HepG2 (cell line): Measurements from ENCODE around the gene SESN3. TPM values are rescaled to one million over a fixed set of nuclear protein-coding genes. Genes with fewer than 3 reads are reported as not detected.
"Not testable (repeated sequence)": the region's sequence is repeated elsewhere in the genome, so short reads cannot be mapped to it uniquely, and the experiment has no call there.

Experiments
- ATAC-seq: fragments of 200-7000 bp; cut with Tn5 transposase; 3 replicates; pipeline ENCODE4 v1.9.1; 2020; ENCODE audit warnings: mild to moderate bottlenecking, moderate library complexity
- BruUV-seq: library from RNA; stranded (reverse); fragments of 400-500 nt; replicated peaks from 2 replicates; lab custom pipeline; 2021; lab: Mats Ljungman, UMichigan
- CTCF ChIA-PET: fragments of 300-600 bp; formaldehyde crosslinking; extraction: SDS; loops from one replicate; lab custom pipeline; 2021; ENCODE audit warnings: low total read pairs, inconsistent platforms, low intra/inter-chr PET ratio; lab: Yijun Ruan, JAX
- POLR2A ChIA-PET: fragments of 350-600 bp; sonication (Branson Sonifier 250); formaldehyde crosslinking; loops from one replicate; lab custom pipeline; 2020; ENCODE audit warnings: antibody characterized with exemption, inconsistent platforms; lab: Yijun Ruan, JAX
- DNase-seq: peaks from one replicate; pipeline ENCODE4 v3.0.0-alpha.2; 2015; ENCODE audit warnings: low spot score
- FAIRE-seq: peaks from 3 replicates; lab custom pipeline; 2011; peaks lifted over from hg19 to GRCh38; lab: Jason Lieb, UNC
- H2AFZ ChIP-seq: one replicate; pipeline ENCODE4 v1.6.1; 2011; ENCODE audit warnings: low read length, inconsistent platforms
- H3K27ac ChIP-seq: fragments of 300-600 bp; 3 replicates; pipeline ENCODE4 v1.8.0; 2011; ENCODE audit warnings: mixed run types, mild to moderate bottlenecking, mixed read lengths, low read length, inconsistent platforms; ENCODE audit not compliant: insufficient read depth; ENCODE audit errors: extremely low read length
- H3K27me3 ChIP-seq, 2 experiments: fragments of 200-600 bp in 1 of 2; 2 replicates in 1 of 2; 3 replicates in 1 of 2; pipeline versions ENCODE4 v1.6.0 to v1.8.0; 2011; ENCODE audit warnings: low read length in 2 of 2, mild to moderate bottlenecking in 2 of 2, moderate library complexity in 2 of 2, inconsistent platforms in 1 of 2; ENCODE audit not compliant: insufficient read depth in 2 of 2, control insufficient read depth in 1 of 2
- H3K36me3 ChIP-seq, 2 experiments: fragments of 200-600 bp in 1 of 2; replicated peaks in 1 of 2; 2 replicates in 1 of 2; 3 replicates in 1 of 2; pipeline versions ENCODE4 v1.5.1 to v1.8.0; 2011; ENCODE audit warnings: low read length in 2 of 2, inconsistent platforms in 1 of 2; ENCODE audit not compliant: insufficient read depth in 2 of 2, control insufficient read depth in 1 of 2
- H3K4me1 ChIP-seq: 2 replicates; pipeline ENCODE4 v1.5.1; 2012; ENCODE audit warnings: low read length, inconsistent platforms; ENCODE audit not compliant: insufficient read depth
- H3K4me2 ChIP-seq: 2 replicates; pipeline ENCODE4 v1.6.0; 2011; ENCODE audit warnings: low read depth, low read length, inconsistent platforms
- H3K4me3 ChIP-seq, 3 experiments: fragments of 200-600 bp in 1 of 3; sonication (generic), shearing (Covaris generic) in 1 of 3; replicated peaks in 1 of 3; 2 replicates each; pipeline ENCODE4 v1.5.1; 2011 to 2016; ENCODE audit warnings: low read length in 3 of 3, inconsistent platforms in 2 of 3, low read depth in 2 of 3, mild to moderate bottlenecking in 2 of 3, control low read depth in 1 of 3, mixed read lengths in 1 of 3; ENCODE audit not compliant: insufficient read depth in 1 of 3
- H3K79me2 ChIP-seq: one replicate; pipeline ENCODE4 v1.6.1; 2011; ENCODE audit warnings: low read length, inconsistent platforms; ENCODE audit not compliant: insufficient read depth
- H3K9ac ChIP-seq: 2 replicates; pipeline ENCODE4 v1.6.0; 2011; ENCODE audit warnings: mild to moderate bottlenecking, low read depth, low read length, inconsistent platforms; ENCODE audit not compliant: insufficient read depth
- H3K9me3 ChIP-seq: 2 replicates; pipeline ENCODE4 v1.5.1; 2012; ENCODE audit warnings: mild to moderate bottlenecking, low read length
- H4K20me1 ChIP-seq: 2 replicates; pipeline ENCODE4 v1.6.0; 2011; ENCODE audit warnings: inconsistent platforms, mild to moderate bottlenecking, low read length, moderate library complexity; ENCODE audit not compliant: insufficient read depth
- FOXK1 ChIP-seq: sonication (generic); formaldehyde crosslinking; IDR thresholded peaks from 2 replicates; pipeline ENCODE4 v1.4.0; 2020; ENCODE audit warnings: low read depth, missing genetic modification reagents, borderline replicate concordance
- ZNF780A ChIP-seq: sonication (generic); formaldehyde crosslinking; IDR thresholded peaks from 2 replicates; pipeline ENCODE4 v1.8.0; 2022; ENCODE audit warnings: mild to moderate bottlenecking, missing genetic modification reagents, moderate library complexity
- WGBS: methylation state at CpG from one replicate; pipeline ENCODE4 v1.1.6; 2017; ENCODE audit warnings: low lambda C conversion rate; 5-methylcytosine and 5-hydroxymethylcytosine counted together
- in situ Hi-C: cut with HindIII; loops from 2 replicates; pipeline ENCODE4 v1.10.0; 2017; ENCODE audit warnings: low pct_unique_long_range_greater_than_20kb; ENCODE audit not compliant: extremely low pct_ligation_motif_present
- intact Hi-C: fragments of 100-400 bp; cut with micrococcal nuclease; formaldehyde crosslinking; loops from one replicate; pipeline ENCODE4 v1.10.0; 2022; ENCODE audit not compliant: unreplicated experiment
- polyA plus RNA-seq, 8 experiments: library from polyadenylated mRNA; depleted of rRNA in 3 of 8; stranded (reverse) in 7 of 8; unstranded in 1 of 8; fragments of >200 nt; fragmentation: Illumina TruSeq in 4 of 8; extraction: Trizol in 4 of 8; gene quantifications; 2 replicates each; pipeline versions ENCODE4 v1.2.1 to v1.2.3, GENCODE V29; 2011 to 2016; ENCODE audit warnings: low read depth in 4 of 8, missing spikeins in 1 of 8, mixed read lengths in 1 of 8; ENCODE audit not compliant: insufficient read depth in 1 of 8
- total RNA-seq, 5 experiments: library from RNA; depleted of rRNA; stranded (reverse); fragments of >200 nt; fragmentation: Illumina TruSeq; extraction: Trizol; gene quantifications; 2 replicates each; pipeline ENCODE4 v1.2.3, GENCODE V29; 2016; ENCODE audit warnings: low read depth in 1 of 5
- TF ChIP-seq, protein P1 (sequence below): sonication (generic); formaldehyde crosslinking; IDR thresholded peaks from 2 replicates; pipeline ENCODE4 v1.9.0; 2021; ENCODE audit warnings: missing genetic modification reagents, borderline replicate concordance

SESN3 gene
- total and polyA plus RNA-seq, 2 of the 13 experiments (the other 11 are each of a cell fraction or from before 2014, with no cell fraction given) = 0.53 to 0.86 TPM

DNA sequence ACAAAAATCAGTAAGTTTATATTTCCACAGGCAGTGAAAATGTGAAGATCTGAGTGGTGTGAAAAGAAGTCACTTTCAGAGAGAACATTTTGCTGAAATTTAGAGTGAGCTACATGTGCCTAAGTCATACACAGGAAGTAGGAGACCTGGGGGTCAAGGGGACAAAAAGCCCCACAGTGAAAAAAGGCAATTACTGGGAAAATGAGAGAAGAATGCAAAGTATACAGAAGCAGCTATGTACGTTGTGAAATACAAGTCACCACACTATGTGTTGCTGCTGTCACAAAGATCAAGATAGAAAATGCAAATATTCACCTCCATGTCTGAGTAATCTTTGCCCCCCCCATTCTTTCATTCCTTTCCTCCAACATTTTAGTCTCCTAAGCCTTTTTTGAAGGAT, 21.6 kb upstream of the SESN3 start:
- H3K4me2 ChIP-seq = no peak overlapping the region
- no peak overlapping the region for H3K27ac ChIP-seq
- POLR2A ChIA-PET = no interaction called here
- H3K4me3 ChIP-seq = no peak overlapping the region
- no peak overlapping the region for H2AFZ ChIP-seq
- CTCF ChIA-PET = no interaction called here
- no peak for TF ChIP-seq FOXK1 (CRISPR knock-in tag)
- TF ChIP-seq ZNF780A = no peak
- TF ChIP-seq, protein P1, sequence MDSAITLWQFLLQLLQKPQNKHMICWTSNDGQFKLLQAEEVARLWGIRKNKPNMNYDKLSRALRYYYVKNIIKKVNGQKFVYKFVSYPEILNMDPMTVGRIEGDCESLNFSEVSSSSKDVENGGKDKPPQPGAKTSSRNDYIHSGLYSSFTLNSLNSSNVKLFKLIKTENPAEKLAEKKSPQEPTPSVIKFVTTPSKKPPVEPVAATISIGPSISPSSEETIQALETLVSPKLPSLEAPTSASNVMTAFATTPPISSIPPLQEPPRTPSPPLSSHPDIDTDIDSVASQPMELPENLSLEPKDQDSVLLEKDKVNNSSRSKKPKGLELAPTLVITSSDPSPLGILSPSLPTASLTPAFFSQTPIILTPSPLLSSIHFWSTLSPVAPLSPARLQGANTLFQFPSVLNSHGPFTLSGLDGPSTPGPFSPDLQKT (CRISPR knock-in tag) = no peak
- no peaks in the 10 kb centered on the region for H4K20me1 ChIP-seq
- DNase-seq (no peak), ATAC-seq (no peak), FAIRE-seq (no peak)
- no TSS peak for BruUV-seq
- no peaks in the 10 kb centered on the region for H3K9me3 ChIP-seq
- intact Hi-C loops (no loop called here), in situ Hi-C loops (no loop called here)
- 0 out of 2 replicates have a peak, but pooled peaks cover 8% of the 10 kb centered on the region for H3K4me1 ChIP-seq
- H3K36me3 ChIP-seq = no peaks in the 10 kb centered on the region
- 0% methylated on average over 1 of the region's 1 CpG for WGBS
- H3K27me3 ChIP-seq = peaks cover 0 to 9% of the 10 kb centered on the region in 2 experiments; a peak in 1 of 5 replicates
- H3K9ac ChIP-seq = no peak overlapping the region
- H3K79me2 ChIP-seq = no peaks in the 10 kb centered on the region

DNA sequence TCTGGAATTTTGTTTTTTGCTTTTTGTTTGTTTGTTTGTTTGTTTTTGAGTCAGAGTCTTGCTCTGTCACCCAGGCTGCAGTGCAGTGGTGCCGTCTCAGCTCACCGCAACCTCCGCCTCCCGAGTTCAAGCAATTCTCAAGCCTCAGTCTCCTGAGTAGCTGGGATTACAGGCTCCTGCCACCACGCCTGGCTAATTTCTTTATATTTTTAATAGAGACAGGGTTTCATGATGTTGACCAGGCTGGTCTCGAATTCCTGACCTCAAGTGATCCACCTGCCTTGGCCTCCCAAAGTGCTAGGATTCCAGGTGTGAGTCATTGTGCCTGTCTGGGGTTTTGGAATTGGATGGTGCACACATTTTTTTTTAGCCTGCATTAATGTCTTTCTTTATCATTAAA, 20.9 kb upstream of the SESN3 start:
- BruUV-seq, H4K20me1 ChIP-seq, CTCF ChIA-PET, ATAC-seq, H3K4me3 ChIP-seq, FAIRE-seq, H3K27me3 ChIP-seq, in situ Hi-C loops, H2AFZ ChIP-seq, H3K4me1 ChIP-seq, H3K9ac ChIP-seq, H3K4me2 ChIP-seq, H3K79me2 ChIP-seq, H3K9me3 ChIP-seq, DNase-seq, POLR2A ChIA-PET, intact Hi-C loops, H3K36me3 ChIP-seq, H3K27ac ChIP-seq: not testable (repeated sequence)
- WGBS = 59% methylated on average over 6 of the region's 6 CpGs
